Embryonic facial prominence (tissue), 1 donor: ENCODE results near the gene ZFYVE9.
"Not testable (repeated sequence)": the region's sequence is repeated elsewhere in the genome, so short reads cannot be mapped to it uniquely, and the experiment has no call there.

Experiments
- DNase-seq: peaks from one replicate; pipeline ENCODE4 v3.0.0-alpha.2; 2016; ENCODE audit errors: extremely low spot score

The ZFYVE9 gene

DNA sequence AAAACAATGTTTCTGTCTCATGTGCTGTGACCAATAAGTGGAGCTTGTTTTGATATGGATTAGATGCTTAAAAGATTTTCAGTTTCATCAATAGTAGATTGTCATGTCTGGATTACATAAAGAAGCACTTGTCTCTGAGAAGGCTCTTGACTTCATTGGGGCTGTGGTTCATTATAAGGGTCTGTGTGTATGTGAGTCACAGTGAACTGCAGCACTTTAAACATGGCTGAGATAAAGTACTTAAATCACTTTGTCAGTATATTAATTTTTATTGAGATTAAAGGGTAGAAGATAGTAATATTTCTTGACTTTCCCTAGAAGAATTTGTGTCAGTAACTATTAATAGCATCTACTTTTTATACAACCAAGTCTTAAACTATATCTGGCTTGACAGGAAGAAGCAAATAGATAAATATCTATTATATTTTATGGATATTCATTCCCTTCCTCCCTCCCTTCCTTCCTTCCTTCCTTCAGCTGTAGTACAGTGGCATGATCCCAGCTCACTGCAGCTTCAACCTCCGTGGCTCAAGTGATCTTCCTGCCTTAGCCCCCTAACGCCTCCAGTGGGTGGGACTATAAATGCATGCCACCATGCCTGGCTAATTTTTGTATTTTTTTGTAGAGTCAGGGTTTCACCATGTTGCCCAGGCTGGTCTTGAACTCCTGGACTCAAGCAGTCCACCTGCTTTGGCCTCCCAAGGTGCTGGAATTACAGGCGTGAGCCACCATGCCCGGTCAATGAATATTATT is 48.8 kb downstream of the ZFYVE9 start:
- DNase-seq = no peak

DNA sequence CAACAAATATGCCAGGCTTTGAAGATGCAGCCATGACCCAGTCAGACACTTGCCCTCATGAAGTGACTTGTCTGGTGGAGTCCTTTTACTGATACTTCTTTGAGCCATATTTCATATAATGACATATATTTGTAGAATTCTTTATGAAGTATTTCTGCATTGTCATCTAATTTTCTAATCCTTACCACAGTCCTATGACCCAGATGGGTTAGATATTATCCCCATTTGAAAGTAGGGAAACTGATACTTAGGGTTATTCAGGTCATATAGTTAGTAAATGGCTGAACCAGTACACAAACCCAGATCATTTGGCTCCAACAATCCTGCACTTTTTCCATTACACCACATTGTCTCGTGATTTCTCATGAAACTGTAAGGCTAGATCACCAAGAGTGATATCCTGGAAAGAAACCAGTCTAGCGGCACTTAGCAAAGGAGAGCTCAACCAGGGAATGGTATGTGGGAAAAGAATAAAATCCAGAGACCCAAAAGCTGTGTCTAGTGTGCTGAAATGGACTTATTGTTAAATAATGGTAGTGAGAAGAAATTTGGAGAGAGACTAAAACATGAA is 49.6 kb downstream of the ZFYVE9 start:
- no peak for DNase-seq

DNA sequence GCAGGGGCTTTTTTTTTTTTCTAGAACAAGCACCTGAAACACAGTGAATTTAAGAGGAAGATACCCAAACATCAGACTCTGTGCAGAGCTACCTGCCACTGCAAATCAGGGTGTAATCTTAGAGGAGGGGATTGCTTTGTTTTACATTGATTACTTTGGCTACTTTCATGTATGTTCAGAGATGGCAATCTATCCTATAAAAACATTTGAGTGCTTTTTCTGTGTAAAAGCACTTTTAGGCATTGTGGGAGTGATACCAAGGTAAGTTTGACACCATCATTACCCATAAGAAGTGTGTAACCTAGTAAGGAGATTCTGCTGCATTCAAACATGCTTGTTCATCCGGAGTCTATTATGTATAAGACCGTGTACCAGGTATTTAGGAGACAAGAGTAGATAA is 50.1 kb downstream of the ZFYVE9 start:
- no peak for DNase-seq

- DNase-seq = no peak
Measured at GRCh38 chr1:52192436-52192835, 50.5 kb downstream of the ZFYVE9 start.

- DNase-seq = no peak
Measured at GRCh38 chr1:52193985-52194384, 52.1 kb downstream of the ZFYVE9 start.

DNA sequence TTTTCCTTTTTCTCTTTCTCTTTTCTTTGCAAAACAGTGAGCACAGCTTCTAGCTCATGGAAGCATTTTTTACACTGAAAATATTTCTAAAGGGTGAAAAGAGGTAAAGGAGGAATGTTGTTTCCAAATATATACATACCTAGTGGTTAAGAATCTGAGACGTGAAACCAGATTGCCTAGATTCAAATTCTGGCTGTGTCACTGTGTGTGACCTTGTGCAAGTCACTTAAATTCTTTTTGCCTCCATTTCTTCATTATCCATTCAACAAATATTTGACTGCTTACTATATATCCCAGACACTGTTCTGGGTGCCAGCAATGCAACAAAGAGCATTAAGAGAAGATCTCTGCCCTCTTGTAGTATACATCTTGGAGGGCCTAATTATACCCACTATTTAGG is 53.3 kb downstream of the ZFYVE9 start:
- no peak for DNase-seq

- DNase-seq = no peak
Measured at GRCh38 chr1:52203935-52204625, 62.2 kb downstream of the ZFYVE9 start.

- DNase-seq = no peak
Measured at GRCh38 chr1:52204696-52205095, 62.8 kb downstream of the ZFYVE9 start.

DNA sequence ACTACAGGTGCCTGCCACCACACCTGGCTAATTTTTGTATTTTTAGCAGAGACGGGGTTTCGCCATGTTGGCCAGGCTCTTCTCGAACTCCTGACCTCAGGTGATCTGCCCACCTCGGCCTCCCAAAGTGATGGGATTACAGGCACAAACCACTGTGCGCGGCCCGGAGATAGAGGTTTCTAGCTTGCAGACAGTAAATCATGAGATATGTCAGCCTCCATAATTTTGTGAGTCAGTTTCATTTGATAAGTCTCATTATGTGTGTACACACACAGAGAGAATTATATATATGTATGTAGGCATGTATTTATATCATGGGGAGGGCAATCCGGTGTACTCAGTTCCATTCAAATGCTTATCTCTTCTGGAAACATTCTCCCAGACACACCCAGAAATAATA is 64.8 kb downstream of the ZFYVE9 start:
- DNase-seq = not testable (repeated sequence)

GRCh38 chr1:52209429-52209828 is 67.5 kb downstream of the ZFYVE9 start:
- no peak for DNase-seq

GRCh38 chr1:52210044-52210443 is 68.2 kb downstream of the ZFYVE9 start:
- DNase-seq = no peak

DNA sequence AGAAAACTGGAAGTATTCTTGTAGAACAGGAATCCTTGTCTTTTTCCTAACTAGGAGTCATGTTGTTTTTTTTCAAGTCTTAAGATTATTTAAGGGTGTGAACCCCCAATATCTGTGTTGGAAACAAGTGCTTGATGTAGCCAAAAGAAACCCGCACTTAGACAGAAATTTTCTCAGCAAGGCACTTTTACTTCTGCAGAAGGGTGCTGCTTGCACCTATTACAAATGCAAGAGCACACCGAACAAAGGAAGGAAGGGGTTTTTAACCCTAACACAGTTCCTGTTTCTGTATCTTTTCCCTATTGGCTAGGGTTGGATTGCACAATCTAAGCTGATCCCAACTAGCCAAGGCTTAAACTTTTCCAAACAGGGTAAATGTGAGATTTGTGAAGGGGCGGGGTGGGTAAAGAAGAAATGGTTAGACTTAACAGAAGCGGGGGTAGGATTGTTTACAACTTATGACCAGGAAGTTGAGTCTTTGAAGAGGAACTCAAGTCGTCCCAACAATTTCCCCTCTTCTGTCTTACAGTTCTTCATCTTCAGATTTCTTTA is 75.1 kb downstream of the ZFYVE9 start:
- DNase-seq = no peak

- DNase-seq = no peak
Measured at GRCh38 chr1:52225174-52225573, 83.3 kb downstream of the ZFYVE9 start.

- no peak for DNase-seq
Measured at GRCh38 chr1:52229494-52229893, 87.6 kb downstream of the ZFYVE9 start.

DNA sequence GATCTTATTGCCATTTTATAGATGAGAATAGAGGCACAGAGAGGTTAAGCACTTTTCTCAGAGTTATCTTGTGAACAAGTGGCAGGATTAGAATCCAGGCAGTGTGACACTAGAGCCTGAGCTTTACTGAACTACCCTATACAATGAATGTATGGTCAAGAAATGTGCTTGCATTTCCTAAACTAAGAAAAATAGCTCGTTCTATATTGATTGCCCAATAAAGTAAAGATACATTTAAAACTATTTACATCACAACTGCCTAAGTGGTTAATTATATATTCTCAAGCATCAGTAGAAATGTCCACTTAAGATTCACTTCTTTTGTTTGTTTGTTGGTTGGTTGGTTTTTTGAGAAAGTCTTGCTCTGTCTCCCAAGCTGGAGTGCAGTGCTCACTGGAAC is 91.6 kb downstream of the ZFYVE9 start:
- no peak for DNase-seq

- DNase-seq = no peak
Measured at GRCh38 chr1:52234014-52234413, 92.1 kb downstream of the ZFYVE9 start.

GRCh38 chr1:52234708-52235107 is 92.8 kb downstream of the ZFYVE9 start:
- no peak for DNase-seq

DNA sequence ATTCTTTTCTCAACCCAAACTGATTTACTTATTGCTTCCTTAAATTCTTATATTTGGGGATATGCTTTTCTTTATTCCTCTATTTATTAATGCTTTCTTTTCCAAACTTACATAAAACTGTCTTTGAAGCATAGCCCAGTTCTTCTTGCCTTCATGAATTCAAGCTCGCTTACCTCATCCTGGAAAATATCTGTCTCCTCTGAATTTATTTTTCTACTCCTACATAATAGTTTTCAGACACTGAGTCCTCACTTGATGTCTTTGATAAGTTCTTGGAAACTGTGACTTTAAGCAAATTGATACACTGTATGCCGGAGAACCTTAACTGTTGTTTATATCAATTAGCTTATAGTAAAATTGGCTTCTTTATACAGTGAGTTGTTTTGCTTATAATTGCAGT is 93.8 kb downstream of the ZFYVE9 start:
- DNase-seq = no peak

- no peak for DNase-seq
Measured at GRCh38 chr1:52237430-52237829, 95.5 kb downstream of the ZFYVE9 start.

DNA sequence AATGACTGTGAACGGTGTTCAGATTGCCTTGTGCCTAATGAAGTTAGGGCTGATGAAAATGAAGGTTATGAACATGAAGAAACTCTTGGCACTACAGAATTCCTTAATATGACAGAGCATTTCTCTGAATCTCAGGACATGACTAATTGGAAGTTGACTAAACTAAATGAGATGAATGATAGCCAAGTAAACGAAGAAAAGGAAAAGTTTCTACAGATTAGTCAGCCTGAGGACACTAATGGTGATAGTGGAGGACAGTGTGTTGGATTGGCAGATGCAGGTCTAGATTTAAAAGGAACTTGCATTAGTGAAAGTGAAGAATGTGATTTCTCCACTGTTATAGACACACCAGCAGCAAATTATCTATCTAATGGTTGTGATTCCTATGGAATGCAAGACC is 96.6 kb downstream of the ZFYVE9 start:
- no peak for DNase-seq

DNA sequence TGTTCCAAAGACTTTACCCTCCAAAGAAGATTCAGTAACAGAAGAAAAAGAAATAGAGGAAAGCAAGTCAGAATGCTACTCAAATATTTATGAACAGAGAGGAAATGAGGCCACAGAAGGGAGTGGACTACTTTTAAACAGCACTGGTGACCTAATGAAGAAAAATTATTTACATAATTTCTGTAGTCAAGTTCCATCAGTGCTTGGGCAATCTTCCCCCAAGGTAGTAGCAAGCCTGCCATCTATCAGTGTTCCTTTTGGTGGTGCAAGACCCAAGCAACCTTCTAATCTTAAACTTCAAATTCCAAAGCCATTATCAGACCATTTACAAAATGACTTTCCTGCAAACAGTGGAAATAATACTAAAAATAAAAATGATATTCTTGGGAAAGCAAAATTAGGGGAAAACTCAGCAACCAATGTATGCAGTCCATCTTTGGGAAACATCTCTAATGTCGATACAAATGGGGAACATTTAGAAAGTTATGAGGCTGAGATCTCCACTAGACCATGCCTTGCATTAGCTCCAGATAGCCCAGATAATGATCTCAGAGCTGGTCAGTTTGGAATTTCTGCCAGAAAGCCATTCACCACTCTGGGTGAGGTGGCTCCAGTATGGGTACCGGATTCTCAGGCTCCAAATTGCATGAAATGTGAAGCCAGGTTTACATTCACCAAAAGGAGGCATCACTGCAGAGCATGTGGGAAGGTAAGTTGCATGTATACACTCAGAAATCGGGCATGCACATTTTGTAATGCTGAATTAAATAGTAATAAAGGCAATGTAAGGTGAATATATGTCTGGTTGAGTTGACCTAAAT is 97.2 kb downstream of the ZFYVE9 start:
- no peak for DNase-seq

DNA sequence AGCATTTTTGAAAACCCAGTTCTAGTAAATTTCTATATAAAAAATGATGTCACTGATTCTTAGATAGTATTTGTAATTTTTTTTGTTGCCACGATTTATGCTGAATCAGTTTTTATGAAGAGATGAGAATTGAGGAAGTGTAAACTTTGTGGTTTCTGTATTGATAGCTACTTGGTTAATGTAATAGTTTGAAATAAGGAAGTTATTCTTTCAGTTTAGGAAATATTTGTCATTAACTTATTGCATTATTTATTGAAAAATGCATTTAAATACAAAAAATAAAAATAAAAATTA is 97.8 kb downstream of the ZFYVE9 start:
- DNase-seq = no peak
